Measurements from ENCODE around the gene AKAP1. TPM values are rescaled to one million over a fixed set of nuclear protein-coding genes. Genes with fewer than 3 reads are reported as not detected.

Gene AKAP1
- total RNA-seq, 1 experiment from 2014 or later, result 22.2 TPM

DNA sequence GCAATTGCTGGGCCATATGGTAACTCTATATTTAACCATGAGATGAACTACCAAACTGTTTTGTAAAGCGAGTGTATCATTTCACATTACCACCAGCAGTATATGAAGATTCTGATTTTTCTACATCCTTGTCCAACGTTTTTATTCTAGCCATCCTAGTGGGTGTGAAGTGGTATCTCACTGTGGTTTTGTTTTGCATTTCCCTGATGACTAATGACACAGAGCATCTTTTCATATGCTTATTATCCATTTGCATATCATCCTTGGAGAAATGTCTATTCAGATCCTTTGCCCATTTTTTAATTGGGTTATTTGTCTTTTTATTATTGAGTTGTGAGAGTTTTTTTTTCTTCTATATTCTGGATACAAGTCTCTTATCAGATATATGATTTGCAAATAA is 83.6 kb downstream of the AKAP1 start:
- H3K9me3 ChIP-seq (replicated peaks), result no peaks in the 10 kb centered on the region
- H3K4me1 ChIP-seq, result peaks cover 9% of the 10 kb centered on the region; the same call in 1 of the 2 replicates
- H3K27ac ChIP-seq, result no peak overlapping the region
- DNase-seq, result no peak
- no peak overlapping the region for H3K4me3 ChIP-seq
- H3K36me3 ChIP-seq, result no peaks in the 10 kb centered on the region
- H3K27me3 ChIP-seq, result no peaks in the 10 kb centered on the region

DNA sequence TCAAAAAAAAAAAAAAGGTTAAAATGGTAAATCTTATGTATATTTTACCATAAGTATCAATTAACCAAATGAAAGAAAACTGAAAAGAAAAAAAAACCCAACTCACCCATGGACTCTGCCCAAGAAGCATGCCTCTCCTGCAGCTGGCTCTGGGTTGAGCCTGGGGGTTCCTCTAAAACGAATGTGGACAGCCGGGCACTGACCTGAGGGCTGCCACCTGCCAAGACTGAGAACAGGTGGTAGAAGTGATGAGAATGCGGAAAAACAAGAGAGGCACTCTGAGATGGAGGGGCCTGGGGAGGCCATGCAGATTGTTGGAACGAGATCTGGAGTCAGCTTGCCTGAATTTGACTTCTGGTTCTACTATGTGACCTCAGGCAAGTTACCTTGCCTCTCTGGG is 85.8 kb downstream of the AKAP1 start:
- DNase-seq, result peak; percentile 54 to 65

More for the DNA sequence above, 85.8 kb downstream of the AKAP1 start:
- H3K9me3 ChIP-seq (replicated peaks), result no peaks in the 10 kb centered on the region
- no peaks in the 10 kb centered on the region for H3K27me3 ChIP-seq
- H3K4me1 ChIP-seq, result peaks cover 9% of the 10 kb centered on the region; the same call in 1 of the 2 replicates
- H3K36me3 ChIP-seq, result no peaks in the 10 kb centered on the region
- no peak overlapping the region for H3K4me3 ChIP-seq
- no peak overlapping the region for H3K27ac ChIP-seq

Other genes with a start within 250 kb of the AKAP1 start
- 2.7 and 3.0 TPM in 2 replicates for gene TRIM25, start 171.2 kb upstream of the AKAP1 start, total RNA-seq (2014; rRNA removed; shearing (Covaris generic))
- gene COIL, start 124.2 kb upstream of the AKAP1 start, total RNA-seq (2014; rRNA removed; shearing (Covaris generic)), result 24.8 and 28.2 TPM in 2 replicates
- 16.6 and 18.6 TPM in 2 replicates for gene SCPEP1, start 107.1 kb upstream of the AKAP1 start, total RNA-seq (2014; rRNA removed; shearing (Covaris generic))
- 73.7 and 76.6 TPM in 2 replicates for gene MSI2, start 171.3 kb downstream of the AKAP1 start, total RNA-seq (2014; rRNA removed; shearing (Covaris generic))